HepG2 (cell line): Measurements from ENCODE around the gene WNT3A. TPM values are rescaled to one million over a fixed set of nuclear protein-coding genes. Genes with fewer than 3 reads are reported as not detected.
A peak's percentile ranks its signal among the peaks of the same experiment; 100 is the strongest.

Experiments
- ARNT ChIP-seq: fragments of 450-650 bp; IDR thresholded peaks from 2 replicates; pipeline ENCODE4 v1.6.1; 2017
- CENPX ChIP-seq: sonication (generic); formaldehyde crosslinking; IDR thresholded peaks from 2 replicates; pipeline ENCODE4 v1.9.0; 2021; ENCODE audit warnings: mild to moderate bottlenecking, missing genetic modification reagents, moderate library complexity
- IRX3 ChIP-seq: sonication (generic); formaldehyde crosslinking; IDR thresholded peaks from 2 replicates; pipeline ENCODE4 v1.8.1; 2023; ENCODE audit warnings: mild to moderate bottlenecking, low read depth, missing genetic modification reagents, borderline replicate concordance
- KAT2B ChIP-seq: fragments of 150-350 bp; IDR thresholded peaks from 2 replicates; pipeline ENCODE4 v1.6.1; 2014; ENCODE audit warnings: low read depth, low read length, borderline replicate concordance
- NFKB2 ChIP-seq: sonication (generic); formaldehyde crosslinking; IDR thresholded peaks from 2 replicates; pipeline ENCODE4 v1.4.0; 2020; ENCODE audit warnings: missing genetic modification reagents, borderline replicate concordance
- SP140L ChIP-seq: sonication (generic); formaldehyde crosslinking; IDR thresholded peaks from 2 replicates; pipeline ENCODE4 v1.4.0; 2020; ENCODE audit warnings: missing genetic modification reagents, borderline replicate concordance
- SYNCRIP ChIP-seq: fragments of 200-400 bp; formaldehyde crosslinking; IDR thresholded peaks from 2 replicates; pipeline ENCODE4 v1.6.1; 2018; ENCODE audit warnings: mild to moderate bottlenecking, low read depth, low read length; ENCODE audit not compliant: insufficient read depth
- TAF15 ChIP-seq: fragments of 200-400 bp; formaldehyde crosslinking; IDR thresholded peaks from one replicate; pipeline ENCODE4 v1.6.1; 2018; ENCODE audit warnings: mild to moderate bottlenecking, low read depth, low read length; ENCODE audit not compliant: poor library complexity, severe bottlenecking
- ZNF205 ChIP-seq: IDR thresholded peaks from 2 replicates; pipeline ENCODE4 v1.6.1; 2018; ENCODE audit warnings: missing biosample characterization, missing genetic modification reagents
- ZNF317 ChIP-seq: sonication (generic); formaldehyde crosslinking; IDR thresholded peaks from 2 replicates; pipeline ENCODE4 v1.5.0; 2020; ENCODE audit warnings: mild to moderate bottlenecking, missing genetic modification reagents
- ZNF563 ChIP-seq: sonication (generic); formaldehyde crosslinking; IDR thresholded peaks from 2 replicates; pipeline ENCODE4 v1.8.0; 2022; ENCODE audit warnings: mild to moderate bottlenecking, moderate library complexity, missing genetic modification reagents
- polyA plus RNA-seq, 8 experiments: library from polyadenylated mRNA; depleted of rRNA in 3 of 8; stranded (reverse) in 7 of 8; unstranded in 1 of 8; fragments of >200 nt; fragmentation: Illumina TruSeq in 4 of 8; extraction: Trizol in 4 of 8; gene quantifications; 2 replicates each; pipeline versions ENCODE4 v1.2.1 to v1.2.3, GENCODE V29; 2011 to 2016; ENCODE audit warnings: low read depth in 4 of 8, missing spikeins in 1 of 8, mixed read lengths in 1 of 8; ENCODE audit not compliant: insufficient read depth in 1 of 8
- total RNA-seq, 5 experiments: library from RNA; depleted of rRNA; stranded (reverse); fragments of >200 nt; fragmentation: Illumina TruSeq; extraction: Trizol; gene quantifications; 2 replicates each; pipeline ENCODE4 v1.2.3, GENCODE V29; 2016; ENCODE audit warnings: low read depth in 1 of 5
- TF ChIP-seq, protein P1 (sequence below): sonication (generic); formaldehyde crosslinking; IDR thresholded peaks from 2 replicates; pipeline ENCODE4 v1.4.0; 2020; ENCODE audit warnings: missing genetic modification reagents, borderline replicate concordance
- TF ChIP-seq, protein P2 (sequence below): sonication (generic); formaldehyde crosslinking; IDR thresholded peaks from 2 replicates; pipeline ENCODE4 v1.5.0; 2020; ENCODE audit warnings: mild to moderate bottlenecking, missing genetic modification reagents, borderline replicate concordance
- TF ChIP-seq, protein P3 (sequence below): sonication (generic); formaldehyde crosslinking; IDR thresholded peaks from 2 replicates; pipeline ENCODE4 v1.4.0; 2020; ENCODE audit warnings: low read depth, mild to moderate bottlenecking, missing genetic modification reagents
- TF ChIP-seq, protein P4 (sequence below): IDR thresholded peaks from 2 replicates; pipeline ENCODE4 v1.6.1; 2016; ENCODE audit warnings: mild to moderate bottlenecking

The WNT3A gene
- total and polyA plus RNA-seq, 2 of the 13 experiments (the other 11 are each of a cell fraction or from before 2014, with no cell fraction given): not detected

DNA sequence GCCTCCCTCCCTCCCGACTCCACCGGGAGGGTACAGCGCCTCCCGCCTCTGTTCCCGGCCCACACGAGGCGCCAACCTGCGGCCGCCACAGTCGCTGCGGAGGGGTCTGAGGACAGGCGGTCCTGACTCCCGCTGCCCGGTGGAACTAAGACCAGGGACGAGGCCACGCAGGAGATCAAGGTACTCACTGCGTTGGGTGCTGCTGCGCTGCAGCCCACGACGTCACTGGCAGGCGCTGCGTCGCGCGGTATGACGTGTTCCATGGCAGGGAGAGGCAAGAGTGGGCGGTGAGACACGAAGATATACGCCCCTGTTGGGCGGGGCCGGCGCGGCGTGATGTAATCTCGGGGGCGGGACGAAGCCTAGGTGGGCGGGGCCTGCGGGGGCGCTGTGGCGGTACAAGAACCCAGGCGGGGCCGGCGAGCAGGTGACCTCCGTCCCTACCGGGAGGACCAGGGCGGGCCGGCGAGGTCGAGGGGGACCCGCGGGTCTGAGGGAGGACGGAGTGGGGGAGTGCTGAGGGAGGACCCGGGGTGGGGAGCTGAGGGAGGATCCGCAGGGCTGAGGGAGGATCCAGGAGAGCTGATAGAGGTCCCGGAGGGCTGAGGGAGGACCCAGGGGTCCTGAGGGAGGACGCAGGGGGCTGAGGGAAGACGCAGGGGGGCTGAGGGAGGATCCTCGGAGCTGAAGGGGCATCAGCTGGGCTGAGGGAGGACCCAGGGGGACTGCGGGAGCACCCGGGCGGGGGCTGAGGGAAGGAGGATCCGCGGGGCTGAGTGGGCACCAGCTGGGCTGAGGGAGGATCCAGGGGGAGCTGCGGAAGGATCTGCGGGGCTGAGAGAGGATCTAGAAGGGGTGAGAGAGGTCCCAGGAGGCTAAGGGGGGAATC is 102.5 kb downstream of the WNT3A start, which contains the start of gene MRPL55 (continued):
- TF ChIP-seq, protein P1, sequence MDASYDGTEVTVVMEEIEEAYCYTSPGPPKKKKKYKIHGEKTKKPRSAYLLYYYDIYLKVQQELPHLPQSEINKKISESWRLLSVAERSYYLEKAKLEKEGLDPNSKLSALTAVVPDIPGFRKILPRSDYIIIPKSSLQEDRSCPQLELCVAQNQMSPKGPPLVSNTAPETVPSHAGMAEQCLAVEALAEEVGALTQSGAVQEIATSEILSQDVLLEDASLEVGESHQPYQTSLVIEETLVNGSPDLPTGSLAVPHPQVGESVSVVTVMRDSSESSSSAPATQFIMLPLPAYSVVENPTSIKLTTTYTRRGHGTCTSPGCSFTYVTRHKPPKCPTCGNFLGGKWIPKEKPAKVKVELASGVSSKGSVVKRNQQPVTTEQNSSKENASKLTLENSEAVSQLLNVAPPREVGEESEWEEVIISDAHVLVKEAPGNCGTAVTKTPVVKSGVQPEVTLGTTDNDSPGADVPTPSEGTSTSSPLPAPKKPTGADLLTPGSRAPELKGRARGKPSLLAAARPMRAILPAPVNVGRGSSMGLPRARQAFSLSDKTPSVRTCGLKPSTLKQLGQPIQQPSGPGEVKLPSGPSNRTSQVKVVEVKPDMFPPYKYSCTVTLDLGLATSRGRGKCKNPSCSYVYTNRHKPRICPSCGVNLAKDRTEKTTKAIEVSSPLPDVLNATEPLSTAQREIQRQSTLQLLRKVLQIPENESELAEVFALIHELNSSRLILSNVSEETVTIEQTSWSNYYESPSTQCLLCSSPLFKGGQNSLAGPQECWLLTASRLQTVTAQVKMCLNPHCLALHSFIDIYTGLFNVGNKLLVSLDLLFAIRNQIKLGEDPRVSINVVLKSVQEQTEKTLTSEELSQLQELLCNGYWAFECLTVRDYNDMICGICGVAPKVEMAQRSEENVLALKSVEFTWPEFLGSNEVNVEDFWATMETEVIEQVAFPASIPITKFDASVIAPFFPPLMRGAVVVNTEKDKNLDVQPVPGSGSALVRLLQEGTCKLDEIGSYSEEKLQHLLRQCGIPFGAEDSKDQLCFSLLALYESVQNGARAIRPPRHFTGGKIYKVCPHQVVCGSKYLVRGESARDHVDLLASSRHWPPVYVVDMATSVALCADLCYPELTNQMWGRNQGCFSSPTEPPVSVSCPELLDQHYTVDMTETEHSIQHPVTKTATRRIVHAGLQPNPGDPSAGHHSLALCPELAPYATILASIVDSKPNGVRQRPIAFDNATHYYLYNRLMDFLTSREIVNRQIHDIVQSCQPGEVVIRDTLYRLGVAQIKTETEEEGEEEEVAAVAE (CRISPR knock-in tag): peak; percentile 55; the same call in 1 of the 2 replicates
- TF ChIP-seq KAT2B: no peak
- no peak for TF ChIP-seq ARNT
- TF ChIP-seq SYNCRIP: no peak
- TF ChIP-seq TAF15: peak; percentile 86
- TF ChIP-seq, protein P2, sequence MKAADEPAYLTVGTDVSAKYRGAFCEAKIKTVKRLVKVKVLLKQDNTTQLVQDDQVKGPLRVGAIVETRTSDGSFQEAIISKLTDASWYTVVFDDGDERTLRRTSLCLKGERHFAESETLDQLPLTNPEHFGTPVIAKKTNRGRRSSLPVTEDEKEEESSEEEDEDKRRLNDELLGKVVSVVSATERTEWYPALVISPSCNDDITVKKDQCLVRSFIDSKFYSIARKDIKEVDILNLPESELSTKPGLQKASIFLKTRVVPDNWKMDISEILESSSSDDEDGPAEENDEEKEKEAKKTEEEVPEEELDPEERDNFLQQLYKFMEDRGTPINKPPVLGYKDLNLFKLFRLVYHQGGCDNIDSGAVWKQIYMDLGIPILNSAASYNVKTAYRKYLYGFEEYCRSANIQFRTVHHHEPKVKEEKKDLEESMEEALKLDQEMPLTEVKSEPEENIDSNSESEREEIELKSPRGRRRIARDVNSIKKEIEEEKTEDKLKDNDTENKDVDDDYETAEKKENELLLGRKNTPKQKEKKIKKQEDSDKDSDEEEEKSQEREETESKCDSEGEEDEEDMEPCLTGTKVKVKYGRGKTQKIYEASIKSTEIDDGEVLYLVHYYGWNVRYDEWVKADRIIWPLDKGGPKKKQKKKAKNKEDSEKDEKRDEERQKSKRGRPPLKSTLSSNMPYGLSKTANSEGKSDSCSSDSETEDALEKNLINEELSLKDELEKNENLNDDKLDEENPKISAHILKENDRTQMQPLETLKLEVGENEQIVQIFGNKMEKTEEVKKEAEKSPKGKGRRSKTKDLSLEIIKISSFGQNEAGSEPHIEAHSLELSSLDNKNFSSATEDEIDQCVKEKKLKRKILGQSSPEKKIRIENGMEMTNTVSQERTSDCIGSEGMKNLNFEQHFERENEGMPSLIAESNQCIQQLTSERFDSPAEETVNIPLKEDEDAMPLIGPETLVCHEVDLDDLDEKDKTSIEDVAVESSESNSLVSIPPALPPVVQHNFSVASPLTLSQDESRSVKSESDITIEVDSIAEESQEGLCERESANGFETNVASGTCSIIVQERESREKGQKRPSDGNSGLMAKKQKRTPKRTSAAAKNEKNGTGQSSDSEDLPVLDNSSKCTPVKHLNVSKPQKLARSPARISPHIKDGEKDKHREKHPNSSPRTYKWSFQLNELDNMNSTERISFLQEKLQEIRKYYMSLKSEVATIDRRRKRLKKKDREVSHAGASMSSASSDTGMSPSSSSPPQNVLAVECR: peak; percentile 96
- TF ChIP-seq, protein P3, sequence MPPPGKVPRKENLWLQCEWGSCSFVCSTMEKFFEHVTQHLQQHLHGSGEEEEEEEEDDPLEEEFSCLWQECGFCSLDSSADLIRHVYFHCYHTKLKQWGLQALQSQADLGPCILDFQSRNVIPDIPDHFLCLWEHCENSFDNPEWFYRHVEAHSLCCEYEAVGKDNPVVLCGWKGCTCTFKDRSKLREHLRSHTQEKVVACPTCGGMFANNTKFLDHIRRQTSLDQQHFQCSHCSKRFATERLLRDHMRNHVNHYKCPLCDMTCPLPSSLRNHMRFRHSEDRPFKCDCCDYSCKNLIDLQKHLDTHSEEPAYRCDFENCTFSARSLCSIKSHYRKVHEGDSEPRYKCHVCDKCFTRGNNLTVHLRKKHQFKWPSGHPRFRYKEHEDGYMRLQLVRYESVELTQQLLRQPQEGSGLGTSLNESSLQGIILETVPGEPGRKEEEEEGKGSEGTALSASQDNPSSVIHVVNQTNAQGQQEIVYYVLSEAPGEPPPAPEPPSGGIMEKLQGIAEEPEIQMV (CRISPR knock-in tag): no peak
- peak; percentile 63; the same call in 1 of the 2 replicates for TF ChIP-seq IRX3
- TF ChIP-seq ZNF317 (CRISPR knock-in tag): no peak; the same call in 1 of the 2 replicates
- TF ChIP-seq, protein P4, sequence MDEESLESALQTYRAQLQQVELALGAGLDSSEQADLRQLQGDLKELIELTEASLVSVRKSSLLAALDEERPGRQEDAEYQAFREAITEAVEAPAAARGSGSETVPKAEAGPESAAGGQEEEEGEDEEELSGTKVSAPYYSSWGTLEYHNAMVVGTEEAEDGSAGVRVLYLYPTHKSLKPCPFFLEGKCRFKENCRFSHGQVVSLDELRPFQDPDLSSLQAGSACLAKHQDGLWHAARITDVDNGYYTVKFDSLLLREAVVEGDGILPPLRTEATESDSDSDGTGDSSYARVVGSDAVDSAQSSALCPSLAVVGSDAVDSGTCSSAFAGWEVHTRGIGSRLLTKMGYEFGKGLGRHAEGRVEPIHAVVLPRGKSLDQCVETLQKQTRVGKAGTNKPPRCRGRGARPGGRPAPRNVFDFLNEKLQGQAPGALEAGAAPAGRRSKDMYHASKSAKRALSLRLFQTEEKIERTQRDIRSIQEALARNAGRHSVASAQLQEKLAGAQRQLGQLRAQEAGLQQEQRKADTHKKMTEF: peak; percentile 67
- TF ChIP-seq CENPX (CRISPR knock-in tag): no peak
- no peak; the same call in 1 of the 2 replicates for TF ChIP-seq NFKB2
- no peak for TF ChIP-seq SP140L
- peak; percentile 97 for TF ChIP-seq ZNF563 (CRISPR knock-in tag)
- TF ChIP-seq ZNF205 (CRISPR knock-in tag): peak; percentile 38; the same call in 1 of the 2 replicates
